Measurements from ENCODE around the gene NCBP2L. TPM values are rescaled to one million over a fixed set of nuclear protein-coding genes. Genes with fewer than 3 reads are reported as not detected.

NCBP2L gene
- polyA plus RNA-seq, 2 of the 4 experiments (the other 2 are of a cell fraction) = not detected

GRCh38 chrX:107739541-107739940 is 38.0 kb upstream of the NCBP2L start:
- no peak overlapping the region for H3K4me3 ChIP-seq
- no peaks in the 10 kb centered on the region for H3K9me3 ChIP-seq
- H3K4me2 ChIP-seq = no peak overlapping the region
- CTCF ChIA-PET = interaction anchor here (1.2 to 1.8 kb wide), 3 partner anchors 8 to 67 kb away, joined by 3 to 6 read pairs (median 4); no protein-coding TSS in a partner anchor
- 88% methylated on average over 3 of the region's 3 CpGs for WGBS (ENCODE audit: missing lambda C conversion rate)
- TF ChIP-seq ATOH8 (CRISPR knock-in tag; IDR thresholded peaks at IDR 0.05; ENCODE audit: low read depth) = no peak
- no peak for TF ChIP-seq CHD2 (IDR thresholded peaks at IDR 0.05; ENCODE audit: low read length, partially characterized antibody)
- no peak for TF ChIP-seq ZFP36 (IDR thresholded peaks at IDR 0.05; ENCODE audit: borderline replicate concordance, partially characterized antibody)
- no peak for TF ChIP-seq BHLHE40 (IDR thresholded peaks at IDR 0.05; ENCODE audit: low read depth, low read length)
- no peak for FAIRE-seq
- no peak for DNase-seq (ENCODE audit: low read depth in 1 of 2, low spot score in 1 of 2)
- ATAC-seq = no peak
- H3K4me1 ChIP-seq = peaks cover 14% of the 10 kb centered on the region
- POLR2A ChIA-PET = no interaction called here
- H3K27ac ChIP-seq = no peak overlapping the region

GRCh38 chrX:107741404-107741790 is 36.1 kb upstream of the NCBP2L start:
- peaks cover 14% of the 10 kb centered on the region for H3K4me1 ChIP-seq
- ATAC-seq (no peak), DNase-seq (ENCODE audit: low read depth in 1 of 2, low spot score in 1 of 2) (no peak), FAIRE-seq (peak; percentile 32)
- no peaks in the 10 kb centered on the region for H3K9me3 ChIP-seq
- POLR2A ChIA-PET = no interaction called here
- peak overlapping the region; percentile 41 for H3K4me2 ChIP-seq
- no peak overlapping the region for H3K4me3 ChIP-seq
- CTCF ChIA-PET = interaction anchor here (2.9 kb wide), 1 partner anchor 68 kb away, joined by 11 read pairs; no protein-coding TSS in a partner anchor
- TF ChIP-seq CBX2 (IDR thresholded peaks at IDR 0.05; ENCODE audit: borderline replicate concordance, low read depth) (no peak), PHF8 (IDR thresholded peaks at IDR 0.05; ENCODE audit: borderline replicate concordance, low read depth) (no peak), MYC (IDR thresholded peaks at IDR 0.05; ENCODE audit: borderline replicate concordance, low read length) (no peak), CTCF (IDR thresholded peaks at IDR 0.05) (no peak), REST (IDR thresholded peaks at IDR 0.05) (no peak), FOXS1 (CRISPR knock-in tag; IDR thresholded peaks at IDR 0.05) (no peak), RNF2 (IDR thresholded peaks at IDR 0.05; ENCODE audit: borderline replicate concordance, low read depth) (no peak), USF2 (IDR thresholded peaks at IDR 0.05) (no peak), NFE2L2 (conservative IDR thresholded peaks at IDR 0.05; ENCODE audit: low read length) (no peak), FOSL2 (IDR thresholded peaks at IDR 0.05) (no peak), FOSL2 (CRISPR knock-in tag; IDR thresholded peaks at IDR 0.05) (no peak), BHLHE40 (IDR thresholded peaks at IDR 0.05; ENCODE audit: low read depth, low read length) (no peak), NPAS2 (CRISPR knock-in tag; IDR thresholded peaks at IDR 0.05; ENCODE audit: borderline replicate concordance) (no peak), MAX (IDR thresholded peaks at IDR 0.05) (no peak), MAFK (IDR thresholded peaks at IDR 0.05; ENCODE audit: partially characterized antibody) (no peak), ZSCAN20 (CRISPR knock-in tag; IDR thresholded peaks at IDR 0.05) (no peak)
- peak overlapping the region; percentile 69; a peak in 2 of 6 replicates for H3K27ac ChIP-seq
- 91% methylated on average over 7 of the region's 7 CpGs for WGBS (ENCODE audit: missing lambda C conversion rate)
